Tibial nerve (tissue), 4 donors: Measurements from ENCODE around the gene ALPK3.

Experiments
- EP300 ChIP-seq, 2 donors: sonication (generic); formaldehyde crosslinking; IDR thresholded peaks; one replicate each; pipeline ENCODE4 v1.6.1; 2017; ENCODE audit warnings: antibody characterized with exemption in 2 of 2, mild to moderate bottlenecking in 1 of 2
- POLR2A ChIP-seq, 2 donors: fragments of 450-650 bp; IDR thresholded peaks; one replicate each; pipeline ENCODE4 v1.6.1; 2017; ENCODE audit warnings: antibody characterized with exemption in 2 of 2, mild to moderate bottlenecking in 2 of 2, moderate library complexity in 2 of 2
- TF ChIP-seq, protein P1 (sequence below), 5 experiments: fragments of 200-600 bp in 3 of 5; fragments of 450-650 bp in 2 of 5; sonication (generic) in 3 of 5; IDR thresholded peaks; one replicate each; pipeline ENCODE4 v1.5.1; 2016 to 2019; ENCODE audit warnings: antibody characterized with exemption in 5 of 5, mild to moderate bottlenecking in 3 of 5, moderate library complexity in 2 of 5

DNA sequence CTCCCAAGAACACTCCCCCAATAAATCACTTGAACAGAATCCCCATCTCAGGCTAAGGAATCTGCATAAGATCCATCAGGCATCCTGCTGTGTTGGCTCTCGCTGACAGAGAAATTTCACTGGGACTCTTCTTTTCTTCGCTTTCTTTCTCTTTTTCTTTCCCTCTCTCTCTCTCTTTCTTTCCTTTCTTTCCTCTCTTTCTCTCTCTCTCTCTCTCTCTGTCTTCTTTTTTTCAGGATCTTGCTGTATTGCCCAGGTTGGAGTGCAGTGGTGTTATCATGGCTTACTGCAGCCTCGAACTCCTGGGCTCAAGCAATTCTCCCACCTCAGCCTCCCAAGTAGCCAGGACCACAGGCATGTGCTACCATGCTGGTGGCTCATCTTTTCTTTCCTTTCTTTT is 62.9 kb downstream of the ALPK3 start:
- TF ChIP-seq, protein P1, sequence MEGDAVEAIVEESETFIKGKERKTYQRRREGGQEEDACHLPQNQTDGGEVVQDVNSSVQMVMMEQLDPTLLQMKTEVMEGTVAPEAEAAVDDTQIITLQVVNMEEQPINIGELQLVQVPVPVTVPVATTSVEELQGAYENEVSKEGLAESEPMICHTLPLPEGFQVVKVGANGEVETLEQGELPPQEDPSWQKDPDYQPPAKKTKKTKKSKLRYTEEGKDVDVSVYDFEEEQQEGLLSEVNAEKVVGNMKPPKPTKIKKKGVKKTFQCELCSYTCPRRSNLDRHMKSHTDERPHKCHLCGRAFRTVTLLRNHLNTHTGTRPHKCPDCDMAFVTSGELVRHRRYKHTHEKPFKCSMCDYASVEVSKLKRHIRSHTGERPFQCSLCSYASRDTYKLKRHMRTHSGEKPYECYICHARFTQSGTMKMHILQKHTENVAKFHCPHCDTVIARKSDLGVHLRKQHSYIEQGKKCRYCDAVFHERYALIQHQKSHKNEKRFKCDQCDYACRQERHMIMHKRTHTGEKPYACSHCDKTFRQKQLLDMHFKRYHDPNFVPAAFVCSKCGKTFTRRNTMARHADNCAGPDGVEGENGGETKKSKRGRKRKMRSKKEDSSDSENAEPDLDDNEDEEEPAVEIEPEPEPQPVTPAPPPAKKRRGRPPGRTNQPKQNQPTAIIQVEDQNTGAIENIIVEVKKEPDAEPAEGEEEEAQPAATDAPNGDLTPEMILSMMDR (IDR thresholded peaks at IDR 0.05), result no peak
- TF ChIP-seq POLR2A (IDR thresholded peaks at IDR 0.05) (no peak), EP300 (IDR thresholded peaks at IDR 0.05) (no peak)
